Gastrocnemius medialis (tissue), 4 donors: ENCODE results near the gene RARB. TPM values are rescaled to one million over a fixed set of nuclear protein-coding genes. Genes with fewer than 3 reads are reported as not detected.

Source experiments
- ATAC-seq, 2 donors: fragments of 150-250 bp; one replicate each; pipeline ENCODE4 v1.9.1; 2016
- DNase-seq, 2 donors: peaks; one replicate each; pipeline ENCODE4 v3.0.0-alpha.2; 2019
- H3K27ac ChIP-seq, 4 donors: fragments of 200-600 bp; sonication (generic); 1 replicate in 1 of 4; 2 replicates in 3 of 4; pipeline ENCODE4 v1.5.1; 2016 to 2018; ENCODE audit warnings: mild to moderate bottlenecking in 2 of 4, moderate library complexity in 1 of 4
- H3K27me3 ChIP-seq, 3 donors: fragments of 200-600 bp; sonication (generic) in 2 of 3; 1 replicate in 1 of 3; 2 replicates in 2 of 3; pipeline versions ENCODE4 v1.5.1 to v1.6.0; 2016 to 2019; ENCODE audit warnings: mild to moderate bottlenecking in 1 of 3, moderate library complexity in 1 of 3
- H3K36me3 ChIP-seq, 2 donors: fragments of 200-600 bp; sonication (generic) in 1 of 2; one replicate each; pipeline ENCODE4 v1.5.1; 2017 to 2018
- H3K4me1 ChIP-seq, 2 donors: fragments of 200-600 bp; sonication (generic) in 1 of 2; one replicate each; pipeline ENCODE4 v1.5.1; 2016 to 2017; ENCODE audit warnings: mild to moderate bottlenecking in 2 of 2
- H3K4me3 ChIP-seq, 4 donors: fragments of 200-600 bp; sonication (generic) in 3 of 4; 1 replicate in 1 of 4; 2 replicates in 3 of 4; pipeline ENCODE4 v1.5.1; 2016 to 2019; ENCODE audit warnings: mild to moderate bottlenecking in 2 of 4
- H3K9me3 ChIP-seq, 3 donors: fragments of 200-600 bp; sonication (generic) in 2 of 3; 1 replicate in 1 of 3; 2 replicates in 2 of 3; pipeline ENCODE4 v1.5.1; 2016 to 2019
- CTCF ChIP-seq, 5 experiments: fragments of 450-650 bp in 3 of 5; fragments of 200-600 bp in 2 of 5; sonication (generic) in 2 of 5; IDR thresholded peaks in 4 of 5; conservative IDR thresholded peaks in 1 of 5; 1 replicate in 4 of 5; 2 replicates in 1 of 5; pipeline ENCODE4 v1.5.1; 2016 to 2019; ENCODE audit warnings: antibody characterized with exemption in 5 of 5, mild to moderate bottlenecking in 3 of 5, moderate library complexity in 3 of 5
- POLR2A ChIP-seq, 2 donors: fragments of 450-650 bp; IDR thresholded peaks; one replicate each; pipeline ENCODE4 v1.6.1; 2017; ENCODE audit warnings: antibody characterized with exemption in 2 of 2, mild to moderate bottlenecking in 2 of 2, moderate library complexity in 2 of 2
- in situ Hi-C, 4 donors: fragments of 200-750 bp; cut with MboI; loops; one replicate each; pipeline versions ENCODE4 v1.15.0 to v1.8.0; 2017; ENCODE audit warnings: low sequenced_read_pairs in 4 of 4
- intact Hi-C: fragments of 100-400 bp; cut with DNase I; formaldehyde crosslinking; loops from one replicate; pipeline ENCODE4 v1.15.1; 2023; ENCODE audit warnings: low total_unique reads
- total RNA-seq, 4 donors: library from RNA; depleted of rRNA; stranded (reverse); fragments of >200 nt; gene quantifications; one replicate each; pipeline versions ENCODE4 v1.1.0 to v1.2.3, GENCODE V29; 2016

The RARB gene
- total RNA-seq, 4 donors from 2014 or later = 1.2 to 3.0 (median 1.9) TPM

- Histone ChIP-seq H3K36me3 (no peaks in the 10 kb centered on the region), H3K4me1 (peaks cover 14 to 33% of the 10 kb centered on the region in 2 donors), H3K27me3 (no peaks in the 10 kb centered on the region), H3K4me3 (no peak overlapping the region), H3K27ac (peak overlapping the region in 1 of 4 donors; percentile 49), H3K9me3 (no peaks in the 10 kb centered on the region)
- in situ Hi-C loops = loop anchor here in 3 of 4 donors (25.0 kb wide), 3 partner anchors 577 to 802 kb away; no protein-coding TSS in a partner anchor
- intact Hi-C loops = no loop called here
- TF ChIP-seq CTCF (IDR thresholded peaks at IDR 0.05 in 4 of 5, conservative IDR thresholded peaks at IDR 0.05 in 1 of 5) (no peak), POLR2A (IDR thresholded peaks at IDR 0.05) (no peak)
- ATAC-seq = no peak
- no peak for DNase-seq
Observed at GRCh38 chr3:25589104-25589782, 161.2 kb downstream of the RARB start.

GRCh38 chr3:25589783-25590258 lies 161.8 kb downstream of the RARB start:
- H3K4me3 ChIP-seq = no peak overlapping the region
- in situ Hi-C loops = loop anchor here (10.0 to 25.0 kb wide), 7 partner anchors 155 to 815 kb away; no protein-coding TSS in a partner anchor
- intact Hi-C loops = loop anchor here (5.0 to 10.0 kb wide), 3 partner anchors 68 to 628 kb away; no protein-coding TSS in a partner anchor
- no peaks in the 10 kb centered on the region for H3K27me3 ChIP-seq
- no peak for DNase-seq
- H3K36me3 ChIP-seq = no peaks in the 10 kb centered on the region
- H3K4me1 ChIP-seq = peaks cover 14 to 33% of the 10 kb centered on the region in 2 donors
- H3K9me3 ChIP-seq = no peaks in the 10 kb centered on the region
- peak in 1 of 2 donors; percentile 60 for ATAC-seq
- TF ChIP-seq POLR2A (IDR thresholded peaks at IDR 0.05) (no peak), CTCF (IDR thresholded peaks at IDR 0.05 in 4 of 5, conservative IDR thresholded peaks at IDR 0.05 in 1 of 5) (no peak)
- peak overlapping the region in 1 of 4 donors; percentile 49 for H3K27ac ChIP-seq

GRCh38 chr3:25592510-25592968 lies 164.5 kb downstream of the RARB start:
- in situ Hi-C loops = loop anchor here (10.0 to 25.0 kb wide), 7 partner anchors 158 to 818 kb away; no protein-coding TSS in a partner anchor
- peaks cover 0 to 11% of the 10 kb centered on the region in 2 donors for H3K36me3 ChIP-seq
- H3K4me3 ChIP-seq = no peak overlapping the region
- ATAC-seq (peak; percentile 38 to 61), DNase-seq (peak in 1 of 2 donors; percentile 40)
- H3K9me3 ChIP-seq = no peaks in the 10 kb centered on the region
- H3K27ac ChIP-seq = peak overlapping the region; percentile 32 to 53 (median 46)
- intact Hi-C loops = loop anchor here (5.0 to 10.0 kb wide), 3 partner anchors 70 to 630 kb away; no protein-coding TSS in a partner anchor
- H3K4me1 ChIP-seq = peaks cover 14 to 33% of the 10 kb centered on the region in 2 donors
- TF ChIP-seq POLR2A (IDR thresholded peaks at IDR 0.05) = no peak
- TF ChIP-seq CTCF (IDR thresholded peaks at IDR 0.05 in 4 of 5, conservative IDR thresholded peaks at IDR 0.05 in 1 of 5) = peak in 2 of 5 experiments; percentile 10 to 12
- no peaks in the 10 kb centered on the region for H3K27me3 ChIP-seq

- intact Hi-C loops = loop anchor here (5.0 to 10.0 kb wide), 3 partner anchors 71 to 631 kb away; no protein-coding TSS in a partner anchor
- H3K4me1 ChIP-seq = peaks cover 14 to 33% of the 10 kb centered on the region in 2 donors
- H3K4me3 ChIP-seq = no peak overlapping the region
- H3K27ac ChIP-seq = peak overlapping the region in 3 of 4 donors; percentile 45 to 53 (median 48)
- TF ChIP-seq CTCF (IDR thresholded peaks at IDR 0.05 in 4 of 5, conservative IDR thresholded peaks at IDR 0.05 in 1 of 5) (no peak), POLR2A (IDR thresholded peaks at IDR 0.05) (no peak)
- H3K27me3 ChIP-seq = no peaks in the 10 kb centered on the region
- no peaks in the 10 kb centered on the region for H3K9me3 ChIP-seq
- H3K36me3 ChIP-seq = peaks cover 0 to 16% of the 10 kb centered on the region in 2 donors
- in situ Hi-C loops = loop anchor here (10.0 to 25.0 kb wide), 7 partner anchors 158 to 818 kb away; no protein-coding TSS in a partner anchor
- ATAC-seq (no peak), DNase-seq (no peak)
Observed at GRCh38 chr3:25593001-25593400, 164.9 kb downstream of the RARB start.
